ENCODE data around the gene ANG.

DNA sequence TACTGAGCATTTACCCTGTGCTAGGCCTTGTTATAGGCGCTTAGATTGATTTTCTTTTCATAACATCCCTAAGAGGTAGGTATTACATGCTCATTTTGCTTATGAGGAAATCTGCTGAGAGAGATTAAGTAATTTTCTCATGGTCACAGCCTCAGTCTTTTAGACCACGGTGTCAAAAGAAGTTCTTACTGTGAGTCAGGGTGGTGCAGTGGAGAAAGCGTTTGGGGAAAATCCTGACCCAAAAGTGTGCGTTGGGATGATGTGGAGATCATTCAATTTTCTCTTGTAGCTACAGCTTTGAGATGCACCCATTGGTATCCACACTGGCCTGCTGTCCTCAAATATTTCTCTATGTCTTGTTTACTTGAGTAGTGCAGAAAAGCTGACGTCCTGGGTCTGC, 8.2 kb downstream of the ANG start:
- TF ChIP-seq, protein P1, sequence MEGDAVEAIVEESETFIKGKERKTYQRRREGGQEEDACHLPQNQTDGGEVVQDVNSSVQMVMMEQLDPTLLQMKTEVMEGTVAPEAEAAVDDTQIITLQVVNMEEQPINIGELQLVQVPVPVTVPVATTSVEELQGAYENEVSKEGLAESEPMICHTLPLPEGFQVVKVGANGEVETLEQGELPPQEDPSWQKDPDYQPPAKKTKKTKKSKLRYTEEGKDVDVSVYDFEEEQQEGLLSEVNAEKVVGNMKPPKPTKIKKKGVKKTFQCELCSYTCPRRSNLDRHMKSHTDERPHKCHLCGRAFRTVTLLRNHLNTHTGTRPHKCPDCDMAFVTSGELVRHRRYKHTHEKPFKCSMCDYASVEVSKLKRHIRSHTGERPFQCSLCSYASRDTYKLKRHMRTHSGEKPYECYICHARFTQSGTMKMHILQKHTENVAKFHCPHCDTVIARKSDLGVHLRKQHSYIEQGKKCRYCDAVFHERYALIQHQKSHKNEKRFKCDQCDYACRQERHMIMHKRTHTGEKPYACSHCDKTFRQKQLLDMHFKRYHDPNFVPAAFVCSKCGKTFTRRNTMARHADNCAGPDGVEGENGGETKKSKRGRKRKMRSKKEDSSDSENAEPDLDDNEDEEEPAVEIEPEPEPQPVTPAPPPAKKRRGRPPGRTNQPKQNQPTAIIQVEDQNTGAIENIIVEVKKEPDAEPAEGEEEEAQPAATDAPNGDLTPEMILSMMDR (conservative IDR thresholded peaks at IDR 0.05): no peak
- no peak for TF ChIP-seq EZH2 (IDR thresholded peaks at IDR 0.05; ENCODE audit: low read depth)

Measured in PC-9 (cell line).